Measurements from ENCODE around the gene RPS3. TPM values are rescaled to one million over a fixed set of nuclear protein-coding genes. Genes with fewer than 3 reads are reported as not detected.

RPS3 gene
- total and polyA plus RNA-seq, 2 experiments from 2014 or later = 1,094 to 1,201 TPM

DNA sequence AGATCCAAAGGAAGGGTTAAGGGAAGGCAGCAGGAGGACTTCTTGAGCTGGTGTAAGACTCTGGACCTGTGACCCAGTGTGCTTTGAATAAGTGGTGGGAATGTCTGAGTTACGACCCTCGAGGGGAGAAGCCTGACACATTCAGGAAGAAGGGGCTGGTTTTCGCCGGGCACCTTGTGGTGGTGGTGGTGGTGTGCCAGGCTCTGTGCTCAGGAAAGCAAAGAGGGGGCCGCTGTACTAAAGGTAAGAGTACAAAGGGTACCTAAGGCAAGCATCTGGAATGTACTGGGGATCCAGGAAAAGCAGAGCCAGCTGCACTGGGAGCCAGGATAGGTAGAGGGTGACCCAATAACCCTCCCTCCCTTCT lies 27.4 kb downstream of the RPS3 start:
- 90% methylated on average over 5 of the region's 5 CpGs for WGBS (ENCODE audit: low lambda C conversion rate, missing lambda C conversion rate)
- peaks cover 16% of the 10 kb centered on the region for H3K4me1 ChIP-seq (ENCODE audit: insufficient read depth)
- no peak overlapping the region for H3K4me3 ChIP-seq
- DNase-seq (ENCODE audit: low spot score) = no peak
- H3K9me2 ChIP-seq (replicated peaks; ENCODE audit: insufficient read depth) = no peaks in the 10 kb centered on the region
- H3K36me3 ChIP-seq (replicated peaks; ENCODE audit: insufficient read depth, low read depth) = no peaks in the 10 kb centered on the region
- no peak overlapping the region for H3K4me2 ChIP-seq
- no peak overlapping the region for H3K27ac ChIP-seq
- H4K20me1 ChIP-seq (ENCODE audit: insufficient read depth, poor library complexity, severe bottlenecking) = no peaks in the 10 kb centered on the region
- H3K27me3 ChIP-seq = peaks cover 24% of the 10 kb centered on the region
- no peak overlapping the region for H2AFZ ChIP-seq
- no peaks in the 10 kb centered on the region for H3K79me2 ChIP-seq
- peaks cover 5% of the 10 kb centered on the region for H3K9me3 ChIP-seq (ENCODE audit: low read depth)
- TF ChIP-seq, protein P1, sequence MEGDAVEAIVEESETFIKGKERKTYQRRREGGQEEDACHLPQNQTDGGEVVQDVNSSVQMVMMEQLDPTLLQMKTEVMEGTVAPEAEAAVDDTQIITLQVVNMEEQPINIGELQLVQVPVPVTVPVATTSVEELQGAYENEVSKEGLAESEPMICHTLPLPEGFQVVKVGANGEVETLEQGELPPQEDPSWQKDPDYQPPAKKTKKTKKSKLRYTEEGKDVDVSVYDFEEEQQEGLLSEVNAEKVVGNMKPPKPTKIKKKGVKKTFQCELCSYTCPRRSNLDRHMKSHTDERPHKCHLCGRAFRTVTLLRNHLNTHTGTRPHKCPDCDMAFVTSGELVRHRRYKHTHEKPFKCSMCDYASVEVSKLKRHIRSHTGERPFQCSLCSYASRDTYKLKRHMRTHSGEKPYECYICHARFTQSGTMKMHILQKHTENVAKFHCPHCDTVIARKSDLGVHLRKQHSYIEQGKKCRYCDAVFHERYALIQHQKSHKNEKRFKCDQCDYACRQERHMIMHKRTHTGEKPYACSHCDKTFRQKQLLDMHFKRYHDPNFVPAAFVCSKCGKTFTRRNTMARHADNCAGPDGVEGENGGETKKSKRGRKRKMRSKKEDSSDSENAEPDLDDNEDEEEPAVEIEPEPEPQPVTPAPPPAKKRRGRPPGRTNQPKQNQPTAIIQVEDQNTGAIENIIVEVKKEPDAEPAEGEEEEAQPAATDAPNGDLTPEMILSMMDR (IDR thresholded peaks at IDR 0.05; ENCODE audit: poor library complexity) = no peak
- TF ChIP-seq EZH2 (IDR thresholded peaks at IDR 0.05; ENCODE audit: borderline replicate concordance) (no peak), EZH2phosphoT487 (IDR thresholded peaks at IDR 0.05; ENCODE audit: low read depth, severe bottlenecking, unreplicated experiment) (no peak)

GRCh38 chr11:75427181-75427580 lies 27.9 kb downstream of the RPS3 start:
- H3K9me3 ChIP-seq (ENCODE audit: low read depth) = peaks cover 5% of the 10 kb centered on the region
- H3K9me2 ChIP-seq (replicated peaks; ENCODE audit: insufficient read depth) = no peaks in the 10 kb centered on the region
- no peaks in the 10 kb centered on the region for H4K20me1 ChIP-seq (ENCODE audit: insufficient read depth, poor library complexity, severe bottlenecking)
- no peak overlapping the region for H3K27ac ChIP-seq
- no peak for DNase-seq (ENCODE audit: low spot score)
- peaks cover 12% of the 10 kb centered on the region for H3K4me1 ChIP-seq (ENCODE audit: insufficient read depth)
- H3K4me3 ChIP-seq = no peak overlapping the region
- H3K27me3 ChIP-seq = peaks cover 28% of the 10 kb centered on the region
- no peaks in the 10 kb centered on the region for H3K79me2 ChIP-seq
- no peak overlapping the region for H2AFZ ChIP-seq
- H3K4me2 ChIP-seq = no peak overlapping the region
- no peaks in the 10 kb centered on the region for H3K36me3 ChIP-seq (replicated peaks; ENCODE audit: insufficient read depth, low read depth)
- no peak for TF ChIP-seq EZH2 (IDR thresholded peaks at IDR 0.05; ENCODE audit: borderline replicate concordance)
- no peak for TF ChIP-seq EZH2phosphoT487 (IDR thresholded peaks at IDR 0.05; ENCODE audit: low read depth, severe bottlenecking, unreplicated experiment)
- TF ChIP-seq, protein P1 (IDR thresholded peaks at IDR 0.05; ENCODE audit: poor library complexity) = no peak

GRCh38 chr11:75428281-75428724 lies 29.0 kb downstream of the RPS3 start:
- H3K36me3 ChIP-seq (replicated peaks; ENCODE audit: insufficient read depth, low read depth) = no peaks in the 10 kb centered on the region
- TF ChIP-seq EZH2phosphoT487 (IDR thresholded peaks at IDR 0.05; ENCODE audit: low read depth, severe bottlenecking, unreplicated experiment) (no peak), EZH2 (IDR thresholded peaks at IDR 0.05; ENCODE audit: borderline replicate concordance) (no peak)
- TF ChIP-seq, protein P1 (IDR thresholded peaks at IDR 0.05; ENCODE audit: poor library complexity) = no peak
- no peak overlapping the region for H3K4me2 ChIP-seq
- H3K4me3 ChIP-seq = no peak overlapping the region
- WGBS (ENCODE audit: low lambda C conversion rate, missing lambda C conversion rate) = 82% methylated on average over 17 of the region's 32 CpGs
- H3K9me3 ChIP-seq (ENCODE audit: low read depth) = peaks cover 5% of the 10 kb centered on the region
- no peaks in the 10 kb centered on the region for H4K20me1 ChIP-seq (ENCODE audit: insufficient read depth, poor library complexity, severe bottlenecking)
- H3K79me2 ChIP-seq = no peaks in the 10 kb centered on the region
- H3K9me2 ChIP-seq (replicated peaks; ENCODE audit: insufficient read depth) = no peaks in the 10 kb centered on the region
- H2AFZ ChIP-seq = no peak overlapping the region
- peaks cover 3% of the 10 kb centered on the region for H3K4me1 ChIP-seq (ENCODE audit: insufficient read depth)
- H3K27me3 ChIP-seq = peaks cover 40% of the 10 kb centered on the region
- DNase-seq (ENCODE audit: low spot score) = no peak
- no peak overlapping the region for H3K27ac ChIP-seq

All from hepatocyte (in vitro differentiated cells).